WTC11 (cell line): ENCODE measurements around the gene PLEKHA1. TPM values are rescaled to one million over a fixed set of nuclear protein-coding genes. Genes with fewer than 3 reads are reported as not detected.

Experiments
- ATAC-seq: fragments of 200-7000 bp; cut with Tn5 transposase; 2 replicates; pipeline ENCODE4 v1.10.0; 2021; ENCODE audit warnings: mild to moderate bottlenecking, moderate library complexity
- Bru-seq: library from RNA; stranded (reverse); fragments of 400-500 nt; gene quantifications from one replicate; lab custom pipeline; 2021; lab: Mats Ljungman, UMichigan
- CTCF ChIA-PET: fragments of 300-600 bp; sonication (Branson Sonifier 250); formaldehyde crosslinking; loops from one replicate; lab custom pipeline; 2021; ENCODE audit warnings: antibody characterized with exemption; lab: Charles Lee
- POLR2A ChIA-PET: fragments of 350-600 bp; sonication (Branson Sonifier 250); formaldehyde crosslinking; loops from one replicate; lab custom pipeline; 2021; ENCODE audit warnings: antibody characterized with exemption; lab: Charles Lee
- DNase-seq: peaks from one replicate; pipeline ENCODE4 v3.0.0; 2021; ENCODE audit warnings: low spot score
- H3K27ac Mint-ChIP-seq: 2 replicates; pipeline ENCODE4 v1.8.0; 2021; ENCODE audit warnings: mixed read lengths
- H3K27me3 Mint-ChIP-seq: 2 replicates; pipeline ENCODE4 v1.8.0; 2021; ENCODE audit warnings: low read depth, mild to moderate bottlenecking, moderate library complexity, mixed read lengths
- H3K36me3 Mint-ChIP-seq: 2 replicates; pipeline ENCODE4 v1.8.0; 2021; ENCODE audit warnings: mixed read lengths
- H3K4me1 Mint-ChIP-seq: 2 replicates; pipeline ENCODE4 v1.8.0; 2022; ENCODE audit warnings: mixed read lengths
- H3K4me3 Mint-ChIP-seq: 2 replicates; pipeline ENCODE4 v1.8.0; 2021; ENCODE audit warnings: mild to moderate bottlenecking, moderate library complexity, mixed read lengths
- H3K9me3 Mint-ChIP-seq: 2 replicates; pipeline ENCODE4 v1.8.0; 2021; ENCODE audit warnings: mixed read lengths
- FOXJ3 ChIP-seq: sonication (generic); formaldehyde crosslinking; IDR thresholded peaks from 2 replicates; pipeline ENCODE4 v1.9.0; 2021; ENCODE audit warnings: missing genetic modification reagents, mild to moderate bottlenecking, borderline replicate concordance
- GABPB1 ChIP-seq: sonication (generic); formaldehyde crosslinking; IDR thresholded peaks from 2 replicates; pipeline ENCODE4 v1.8.1; 2023; ENCODE audit warnings: mild to moderate bottlenecking, missing genetic modification reagents
- IRF1 ChIP-seq: sonication (generic); formaldehyde crosslinking; IDR thresholded peaks from 2 replicates; pipeline ENCODE4 v1.8.0; 2023; ENCODE audit warnings: missing genetic modification reagents
- MYBL2 ChIP-seq: sonication (generic); formaldehyde crosslinking; IDR thresholded peaks from 2 replicates; pipeline ENCODE4 v1.8.1; 2023; ENCODE audit warnings: mild to moderate bottlenecking, moderate library complexity, missing genetic modification reagents
- PRDM15 ChIP-seq: sonication (generic); formaldehyde crosslinking; IDR thresholded peaks from 2 replicates; pipeline ENCODE4 v1.8.0; 2022; ENCODE audit warnings: missing genetic modification reagents
- RELA ChIP-seq: sonication (generic); formaldehyde crosslinking; IDR thresholded peaks from 2 replicates; pipeline ENCODE4 v1.8.1; 2022; ENCODE audit warnings: missing genetic modification reagents, mild to moderate bottlenecking, borderline replicate concordance
- SMAD3 ChIP-seq: sonication (generic); formaldehyde crosslinking; IDR thresholded peaks from 2 replicates; pipeline ENCODE4 v1.8.0; 2022; ENCODE audit warnings: missing genetic modification reagents, mild to moderate bottlenecking, borderline replicate concordance
- STAT6 ChIP-seq: sonication (generic); formaldehyde crosslinking; conservative IDR thresholded peaks from 2 replicates; pipeline ENCODE4 v1.8.1; 2023; ENCODE audit warnings: mild to moderate bottlenecking, low read depth, missing genetic modification reagents, moderate library complexity
- ZBTB21 ChIP-seq: sonication (generic); formaldehyde crosslinking; IDR thresholded peaks from 2 replicates; pipeline ENCODE4 v1.8.1; 2023; ENCODE audit warnings: mild to moderate bottlenecking, missing genetic modification reagents, borderline replicate concordance
- ZNF121 ChIP-seq: sonication (generic); formaldehyde crosslinking; IDR thresholded peaks from 2 replicates; pipeline ENCODE4 v1.8.0; 2023; ENCODE audit warnings: missing genetic modification reagents
- ZNF263 ChIP-seq: sonication (generic); formaldehyde crosslinking; IDR thresholded peaks from 2 replicates; pipeline ENCODE4 v1.8.1; 2022; ENCODE audit warnings: low read depth, mild to moderate bottlenecking, moderate library complexity, missing genetic modification reagents
- ZNF281 ChIP-seq: sonication (generic); formaldehyde crosslinking; IDR thresholded peaks from 2 replicates; pipeline ENCODE4 v1.8.0; 2023; ENCODE audit warnings: mild to moderate bottlenecking, missing genetic modification reagents
- ZNF423 ChIP-seq: fragments of 250-450 bp; sonication (Bioruptor Pico); IDR thresholded peaks from 2 replicates; pipeline ENCODE4 v2.1.2; 2022; ENCODE audit warnings: mild to moderate bottlenecking, moderate library complexity
- long read RNA-seq, 3 experiments: library from RNA in 1 of 3; library from capped mRNA in 1 of 3; library from polyadenylated mRNA in 1 of 3; unstranded in 2 of 3; stranded (forward) in 1 of 3; transcript quantifications; one replicate each; pipeline ENCODE4 v2.0.0, GENCODE V29; 2021
- total RNA-seq: library from RNA; stranded (reverse); gene quantifications from 3 replicates; pipeline ENCODE4 v1.2.3, GENCODE V29; 2021
- TF ChIP-seq, protein P1 (sequence below): sonication (generic); formaldehyde crosslinking; IDR thresholded peaks from 2 replicates; pipeline ENCODE4 v1.8.1; 2022; ENCODE audit warnings: mild to moderate bottlenecking, moderate library complexity, missing genetic modification reagents
- TF ChIP-seq, protein P2 (sequence below): sonication (generic); formaldehyde crosslinking; IDR thresholded peaks from 2 replicates; pipeline ENCODE4 v1.8.1; 2023; ENCODE audit warnings: mild to moderate bottlenecking, missing genetic modification reagents, moderate library complexity
- TF ChIP-seq, protein P3 (sequence below): sonication (generic); formaldehyde crosslinking; IDR thresholded peaks from 2 replicates; pipeline ENCODE4 v1.8.1; 2022; ENCODE audit warnings: low read depth, mild to moderate bottlenecking, moderate library complexity, missing genetic modification reagents, borderline replicate concordance

The PLEKHA1 gene
- total RNA-seq, result 34.6 to 46.6 TPM (median 43.7 TPM) in 3 replicates
- Bru-seq, nascent RNA, result percentile 85 among the genes with signal in this experiment
- long read RNA-seq, experiment 1, full-length matches to known transcripts, result 44 of 192 reads
- long read RNA-seq, experiment 1, partial matches to known transcripts, result 28 of 192 reads
- long read RNA-seq, experiment 1, other reads (novel, unspliced or antisense), result 120 of 192 reads
- long read RNA-seq, experiment 2, full-length matches to known transcripts, result 5 of 46 reads
- long read RNA-seq, experiment 2, partial matches to known transcripts, result 32 of 46 reads
- long read RNA-seq, experiment 2, other reads (novel, unspliced or antisense), result 9 of 46 reads
- long read RNA-seq, experiment 3, full-length matches to known transcripts, result 3 of 8 reads
- long read RNA-seq, experiment 3, partial matches to known transcripts, result 5 of 8 reads
- long read RNA-seq, experiment 3, other reads (novel, unspliced or antisense), result 0 of 8 reads

- ChIA-PET POLR2A (interaction anchor here (1.1 kb wide), 2 partner anchors 9 to 10 kb away, joined by 5 read pairs; no protein-coding TSS in a partner anchor), CTCF (interaction anchor here (0.7 to 1.6 kb wide), 10 partner anchors 10 to 191 kb away, joined by 3 to 7 read pairs (median 4); no protein-coding TSS in a partner anchor)
- H3K4me1 Mint-ChIP-seq, result peaks cover 23% of the 10 kb centered on the region
- peaks cover 5% of the 10 kb centered on the region; the same call in 1 of the 2 replicates for H3K36me3 Mint-ChIP-seq
- TF ChIP-seq ZNF263 (no peak), FOXJ3 (CRISPR knock-in tag) (no peak), IRF1 (CRISPR knock-in tag) (no peak), ZNF423 (CRISPR knock-in tag) (no peak; the same call in 1 of the 2 replicates), SMAD3 (no peak), ZNF121 (CRISPR knock-in tag) (no peak), MYBL2 (CRISPR knock-in tag) (no peak), PRDM15 (CRISPR knock-in tag) (no peak), STAT6 (CRISPR knock-in tag) (no peak), ZBTB21 (no peak), GABPB1 (0 out of 2 replicates have a peak, but pooled peaks have one; percentile 22), RELA (0 out of 2 replicates have a peak, but pooled peaks have one; percentile 30), ZNF281 (CRISPR knock-in tag) (no peak)
- TF ChIP-seq, protein P1, sequence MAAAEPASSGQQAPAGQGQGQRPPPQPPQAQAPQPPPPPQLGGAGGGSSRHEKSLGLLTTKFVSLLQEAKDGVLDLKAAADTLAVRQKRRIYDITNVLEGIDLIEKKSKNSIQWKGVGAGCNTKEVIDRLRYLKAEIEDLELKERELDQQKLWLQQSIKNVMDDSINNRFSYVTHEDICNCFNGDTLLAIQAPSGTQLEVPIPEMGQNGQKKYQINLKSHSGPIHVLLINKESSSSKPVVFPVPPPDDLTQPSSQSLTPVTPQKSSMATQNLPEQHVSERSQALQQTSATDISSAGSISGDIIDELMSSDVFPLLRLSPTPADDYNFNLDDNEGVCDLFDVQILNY (CRISPR knock-in tag), result peak; percentile 86
- TF ChIP-seq, protein P2, sequence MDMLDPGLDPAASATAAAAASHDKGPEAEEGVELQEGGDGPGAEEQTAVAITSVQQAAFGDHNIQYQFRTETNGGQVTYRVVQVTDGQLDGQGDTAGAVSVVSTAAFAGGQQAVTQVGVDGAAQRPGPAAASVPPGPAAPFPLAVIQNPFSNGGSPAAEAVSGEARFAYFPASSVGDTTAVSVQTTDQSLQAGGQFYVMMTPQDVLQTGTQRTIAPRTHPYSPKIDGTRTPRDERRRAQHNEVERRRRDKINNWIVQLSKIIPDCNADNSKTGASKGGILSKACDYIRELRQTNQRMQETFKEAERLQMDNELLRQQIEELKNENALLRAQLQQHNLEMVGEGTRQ (CRISPR knock-in tag), result 0 out of 2 replicates have a peak, but pooled peaks have one; percentile 10
- TF ChIP-seq, protein P3, sequence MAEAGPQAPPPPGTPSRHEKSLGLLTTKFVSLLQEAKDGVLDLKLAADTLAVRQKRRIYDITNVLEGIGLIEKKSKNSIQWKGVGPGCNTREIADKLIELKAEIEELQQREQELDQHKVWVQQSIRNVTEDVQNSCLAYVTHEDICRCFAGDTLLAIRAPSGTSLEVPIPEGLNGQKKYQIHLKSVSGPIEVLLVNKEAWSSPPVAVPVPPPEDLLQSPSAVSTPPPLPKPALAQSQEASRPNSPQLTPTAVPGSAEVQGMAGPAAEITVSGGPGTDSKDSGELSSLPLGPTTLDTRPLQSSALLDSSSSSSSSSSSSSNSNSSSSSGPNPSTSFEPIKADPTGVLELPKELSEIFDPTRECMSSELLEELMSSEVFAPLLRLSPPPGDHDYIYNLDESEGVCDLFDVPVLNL (CRISPR knock-in tag), result no peak
- ATAC-seq, result peak; percentile 95
- H3K9me3 Mint-ChIP-seq, result no peaks in the 10 kb centered on the region
- H3K27ac Mint-ChIP-seq, result peak within 1 kb of the TSS; percentile 89
- peak within 1 kb of the TSS; percentile 93 for H3K4me3 Mint-ChIP-seq
- H3K27me3 Mint-ChIP-seq, result peaks cover 20% of the 10 kb centered on the region
- DNase-seq, result peak; percentile 90
Measured at GRCh38 chr10:122374237-122374858, at the start of gene PLEKHA1. Gene PLEKHA1, plus strand, starts transcription at chr10:122374708. Its CDS starts 18,493 bp downstream, at chr10:122393201.
